ENCODE results near the gene SNED1. TPM values are rescaled to one million over a fixed set of nuclear protein-coding genes. Genes with fewer than 3 reads are reported as not detected.
A peak's percentile ranks its signal among the peaks of the same experiment; 100 is the strongest.

Gene SNED1
- total RNA-seq, 1 donor, result 8.2 TPM

- Histone ChIP-seq H3K27me3 (ENCODE audit: insufficient read depth, low read length) (no peaks in the 10 kb centered on the region), H3K4me3 (ENCODE audit: low read length) (no peak overlapping the region), H3K9me3 (ENCODE audit: low read depth, low read length) (no peaks in the 10 kb centered on the region), H3K4me1 (ENCODE audit: insufficient read depth, low read length) (peaks cover 35% of the 10 kb centered on the region)
These were observed 107.2 kb downstream of the SNED1 start for GRCh38 chr2:241105641-241106040.

GRCh38 chr2:241107031-241107783, 108.8 kb downstream of the SNED1 start:
- Histone ChIP-seq H3K4me1 (ENCODE audit: insufficient read depth, low read length) (peaks cover 27% of the 10 kb centered on the region), H3K4me3 (ENCODE audit: low read length) (no peak overlapping the region), H3K9me3 (ENCODE audit: low read depth, low read length) (no peaks in the 10 kb centered on the region), H3K27me3 (ENCODE audit: insufficient read depth, low read length) (no peaks in the 10 kb centered on the region)

- no peak overlapping the region for H3K4me3 ChIP-seq (ENCODE audit: low read length)
- no peaks in the 10 kb centered on the region for H3K27me3 ChIP-seq (ENCODE audit: insufficient read depth, low read length)
- H3K9me3 ChIP-seq (ENCODE audit: low read depth, low read length), result no peaks in the 10 kb centered on the region
- peaks cover 18% of the 10 kb centered on the region for H3K4me1 ChIP-seq (ENCODE audit: insufficient read depth, low read length)
These were observed 110.1 kb downstream of the SNED1 start for GRCh38 chr2:241108271-241109209.

GRCh38 chr2:241109210-241110088, 111.0 kb downstream of the SNED1 start:
- peaks cover 18% of the 10 kb centered on the region for H3K4me1 ChIP-seq (ENCODE audit: insufficient read depth, low read length)
- no peak overlapping the region for H3K4me3 ChIP-seq (ENCODE audit: low read length)

GRCh38 chr2:241110089-241110606, 111.7 kb downstream of the SNED1 start:
- Histone ChIP-seq H3K4me1 (ENCODE audit: insufficient read depth, low read length) (peaks cover 18% of the 10 kb centered on the region), H3K9me3 (ENCODE audit: low read depth, low read length) (no peaks in the 10 kb centered on the region), H3K27me3 (ENCODE audit: insufficient read depth, low read length) (no peaks in the 10 kb centered on the region), H3K4me3 (ENCODE audit: low read length) (no peak overlapping the region)

More at GRCh38 chr2:241109210-241110088, 111.0 kb downstream of the SNED1 start:
- H3K27me3 ChIP-seq (ENCODE audit: insufficient read depth, low read length), result no peaks in the 10 kb centered on the region
- H3K9me3 ChIP-seq (ENCODE audit: low read depth, low read length), result no peaks in the 10 kb centered on the region

GRCh38 chr2:241110607-241111439, 112.4 kb downstream of the SNED1 start:
- peak overlapping the region; percentile 18 for H3K4me3 ChIP-seq (ENCODE audit: low read length)
- no peaks in the 10 kb centered on the region for H3K9me3 ChIP-seq (ENCODE audit: low read depth, low read length)
- peaks cover 18% of the 10 kb centered on the region for H3K4me1 ChIP-seq (ENCODE audit: insufficient read depth, low read length)

GRCh38 chr2:241111440-241111805, 113.0 kb downstream of the SNED1 start:
- H3K27me3 ChIP-seq (ENCODE audit: insufficient read depth, low read length), result no peaks in the 10 kb centered on the region
- peaks cover 18% of the 10 kb centered on the region for H3K4me1 ChIP-seq (ENCODE audit: insufficient read depth, low read length)
- H3K9me3 ChIP-seq (ENCODE audit: low read depth, low read length), result no peaks in the 10 kb centered on the region
- peak overlapping the region; percentile 18 for H3K4me3 ChIP-seq (ENCODE audit: low read length)

More at GRCh38 chr2:241110607-241111439, 112.4 kb downstream of the SNED1 start:
- H3K27me3 ChIP-seq (ENCODE audit: insufficient read depth, low read length), result no peaks in the 10 kb centered on the region

- H3K9me3 ChIP-seq (ENCODE audit: low read depth, low read length), result no peaks in the 10 kb centered on the region
- H3K4me3 ChIP-seq (ENCODE audit: low read length), result peak overlapping the region; percentile 18
- H3K4me1 ChIP-seq (ENCODE audit: insufficient read depth, low read length), result peaks cover 18% of the 10 kb centered on the region
- H3K27me3 ChIP-seq (ENCODE audit: insufficient read depth, low read length), result no peaks in the 10 kb centered on the region
These were observed 113.6 kb downstream of the SNED1 start for GRCh38 chr2:241112046-241112445.

- no peaks in the 10 kb centered on the region for H3K27me3 ChIP-seq (ENCODE audit: insufficient read depth, low read length)
- no peak overlapping the region for H3K4me3 ChIP-seq (ENCODE audit: low read length)
- H3K4me1 ChIP-seq (ENCODE audit: insufficient read depth, low read length), result peaks cover 18% of the 10 kb centered on the region
- no peaks in the 10 kb centered on the region for H3K9me3 ChIP-seq (ENCODE audit: low read depth, low read length)
These were observed 114.2 kb downstream of the SNED1 start for GRCh38 chr2:241112592-241112991.

GRCh38 chr2:241114836-241115235, 116.4 kb downstream of the SNED1 start:
- no peaks in the 10 kb centered on the region for H3K9me3 ChIP-seq (ENCODE audit: low read depth, low read length)
- H3K4me1 ChIP-seq (ENCODE audit: insufficient read depth, low read length), result peaks cover 10% of the 10 kb centered on the region
- H3K27me3 ChIP-seq (ENCODE audit: insufficient read depth, low read length), result no peaks in the 10 kb centered on the region
- H3K4me3 ChIP-seq (ENCODE audit: low read length), result no peak overlapping the region

GRCh38 chr2:241115361-241115760, 116.9 kb downstream of the SNED1 start:
- Histone ChIP-seq H3K27me3 (ENCODE audit: insufficient read depth, low read length) (no peaks in the 10 kb centered on the region), H3K4me3 (ENCODE audit: low read length) (no peak overlapping the region), H3K9me3 (ENCODE audit: low read depth, low read length) (no peaks in the 10 kb centered on the region), H3K4me1 (ENCODE audit: insufficient read depth, low read length) (peaks cover 4% of the 10 kb centered on the region)

GRCh38 chr2:241116606-241117560, 118.5 kb downstream of the SNED1 start:
- Histone ChIP-seq H3K4me3 (ENCODE audit: low read length) (no peak overlapping the region), H3K9me3 (ENCODE audit: low read depth, low read length) (no peaks in the 10 kb centered on the region), H3K4me1 (ENCODE audit: insufficient read depth, low read length) (no peaks in the 10 kb centered on the region), H3K27me3 (ENCODE audit: insufficient read depth, low read length) (no peaks in the 10 kb centered on the region)

Measured in mononuclear cell (primary cell).